IMR-90 (cell line): Measurements from ENCODE around the gene CELF6. TPM values are rescaled to one million over a fixed set of nuclear protein-coding genes. Genes with fewer than 3 reads are reported as not detected.

Experiments
- ATAC-seq: fragments of 200-7000 bp; cut with Tn5 transposase; 2 replicates; pipeline ENCODE4 v1.9.1; 2020; ENCODE audit warnings: low read depth, mild to moderate bottlenecking, moderate library complexity
- BruUV-seq: library from RNA; stranded (reverse); fragments of 400-500 nt; replicated peaks from 2 replicates; lab custom pipeline; 2021; lab: Mats Ljungman, UMichigan
- CTCF ChIA-PET: fragments of 300-600 bp; formaldehyde crosslinking; extraction: SDS; loops from one replicate; lab custom pipeline; 2021; ENCODE audit warnings: antibody characterized with exemption; lab: Yijun Ruan, JAX
- POLR2A ChIA-PET: fragments of 300-600 bp; sonication (Branson Sonifier 250); formaldehyde crosslinking; loops from one replicate; lab custom pipeline; 2022; ENCODE audit warnings: antibody characterized with exemption; ENCODE audit not compliant: unreplicated experiment; lab: Charles Lee
- DNase-seq: peaks from one replicate; pipeline ENCODE4 v3.0.0; 2013
- H2AFZ ChIP-seq: replicated peaks from 2 replicates; pipeline ENCODE3; 2013; ENCODE audit warnings: low read length, mild to moderate bottlenecking; ENCODE audit not compliant: poor library complexity
- H2AK5ac ChIP-seq: 2 replicates; pipeline ENCODE4 v1.6.1; 2013; ENCODE audit warnings: low read depth, low read length, inconsistent platforms
- H2AK9ac ChIP-seq: replicated peaks from 2 replicates; pipeline ENCODE3; 2013; ENCODE audit warnings: mild to moderate bottlenecking, low read depth, low read length, moderate library complexity; ENCODE audit not compliant: poor library complexity
- H2BK120ac ChIP-seq: 2 replicates; pipeline ENCODE4 v1.6.1; 2013; ENCODE audit warnings: low read depth, low read length, inconsistent platforms
- H2BK15ac ChIP-seq: 3 replicates; pipeline ENCODE4 v1.6.1; 2013; ENCODE audit warnings: low read depth, low read length, inconsistent platforms
- H2BK20ac ChIP-seq: 2 replicates; pipeline ENCODE4 v1.6.1; 2013; ENCODE audit warnings: low read depth, mild to moderate bottlenecking, inconsistent platforms, low read length, moderate library complexity
- H2BK5ac ChIP-seq: 2 replicates; pipeline ENCODE4 v1.6.1; 2013; ENCODE audit warnings: mild to moderate bottlenecking, low read depth, low read length, inconsistent platforms; ENCODE audit not compliant: poor library complexity, severe bottlenecking
- H3K14ac ChIP-seq: replicated peaks from 2 replicates; pipeline ENCODE4 v1.6.1; 2013; ENCODE audit warnings: low read depth, low read length, inconsistent platforms
- H3K18ac ChIP-seq: 2 replicates; pipeline ENCODE4 v1.6.1; 2013; ENCODE audit warnings: low read depth, low read length, control low read depth
- H3K23ac ChIP-seq: 2 replicates; pipeline ENCODE4 v1.6.1; 2013; ENCODE audit warnings: low read depth, low read length, inconsistent platforms
- H3K27ac ChIP-seq: 2 replicates; pipeline ENCODE4 v1.5.1; 2013; ENCODE audit warnings: mild to moderate bottlenecking, control low read depth, low read length; ENCODE audit not compliant: insufficient read depth
- H3K27me3 ChIP-seq: 2 replicates; pipeline ENCODE4 v1.6.1; 2013; ENCODE audit warnings: low read length; ENCODE audit not compliant: control insufficient read depth, insufficient read depth
- H3K36me3 ChIP-seq: 2 replicates; pipeline ENCODE4 v1.6.1; 2013; ENCODE audit warnings: low read length, mixed read lengths; ENCODE audit not compliant: control insufficient read depth, insufficient read depth
- H3K4ac ChIP-seq: 2 replicates; pipeline ENCODE4 v1.6.1; 2013; ENCODE audit warnings: low read depth, low read length, inconsistent platforms
- H3K4me1 ChIP-seq: 2 replicates; pipeline ENCODE4 v1.6.1; 2013; ENCODE audit warnings: low read length, mixed read lengths; ENCODE audit not compliant: control insufficient read depth, insufficient read depth
- H3K4me2 ChIP-seq: 2 replicates; pipeline ENCODE4 v1.6.1; 2013; ENCODE audit warnings: low read depth, mild to moderate bottlenecking, control low read depth, low read length, moderate library complexity
- H3K4me3 ChIP-seq: 2 replicates; pipeline ENCODE4 v1.5.1; 2013; ENCODE audit warnings: low read depth, mild to moderate bottlenecking, control low read depth, low read length, moderate library complexity; ENCODE audit not compliant: insufficient read depth
- H3K56ac ChIP-seq: 2 replicates; pipeline ENCODE4 v1.6.1; 2013; ENCODE audit warnings: low read length, inconsistent platforms; ENCODE audit not compliant: insufficient read depth; ENCODE audit errors: extremely low read depth
- H3K79me1 ChIP-seq, 2 experiments: 2 replicates each; pipeline ENCODE4 v1.6.1; 2013; ENCODE audit warnings: low read length in 2 of 2, inconsistent platforms in 1 of 2, low read depth in 1 of 2
- H3K9ac ChIP-seq: 2 replicates; pipeline ENCODE4 v1.6.1; 2013; ENCODE audit warnings: low read depth, low read length, control low read depth
- H3K9me1 ChIP-seq: 2 replicates; pipeline ENCODE4 v1.6.1; 2013; ENCODE audit warnings: low read length, inconsistent platforms; ENCODE audit not compliant: insufficient read depth
- H3K9me3 ChIP-seq: 2 replicates; pipeline ENCODE4 v1.6.1; 2013; ENCODE audit warnings: low read length; ENCODE audit not compliant: control insufficient read depth, insufficient read depth
- H4K20me1 ChIP-seq: 2 replicates; pipeline ENCODE4 v1.6.1; 2013; ENCODE audit warnings: low read length, inconsistent platforms; ENCODE audit not compliant: insufficient read depth
- H4K5ac ChIP-seq: 2 replicates; pipeline ENCODE4 v1.6.1; 2013; ENCODE audit warnings: mild to moderate bottlenecking, low read depth, low read length, control low read depth
- H4K8ac ChIP-seq, 2 experiments: 2 replicates each; pipeline ENCODE4 v1.6.1; 2013; ENCODE audit warnings: low read depth in 2 of 2, low read length in 2 of 2, control low read depth in 1 of 2, inconsistent platforms in 1 of 2
- H4K91ac ChIP-seq: 2 replicates; pipeline ENCODE4 v1.6.1; 2013; ENCODE audit warnings: low read depth, low read length, inconsistent platforms; ENCODE audit not compliant: insufficient read depth
- CEBPB ChIP-seq: IDR thresholded peaks from 2 replicates; pipeline ENCODE4 v1.6.1; 2012; ENCODE audit warnings: low read depth, low read length, improper control_type of control experiment
- MAFK ChIP-seq: IDR thresholded peaks from 2 replicates; pipeline ENCODE4 v1.6.1; 2012; ENCODE audit warnings: low read depth, low read length, improper control_type of control experiment
- MAZ ChIP-seq: IDR thresholded peaks from 2 replicates; pipeline ENCODE4 v1.6.1; 2012; ENCODE audit warnings: low read depth, mild to moderate bottlenecking, low read length, improper control_type of control experiment, moderate library complexity, borderline replicate concordance
- POLR2A ChIP-seq: IDR thresholded peaks from 2 replicates; pipeline ENCODE4 v1.6.1; 2012; ENCODE audit warnings: mild to moderate bottlenecking, low read depth, low read length
- RAD21 ChIP-seq: IDR thresholded peaks from 2 replicates; pipeline ENCODE4 v1.6.1; 2012; ENCODE audit warnings: low read length, improper control_type of control experiment
- RCOR1 ChIP-seq: IDR thresholded peaks from 2 replicates; pipeline ENCODE4 v1.6.1; 2012; ENCODE audit warnings: mild to moderate bottlenecking, low read length, improper control_type of control experiment; ENCODE audit not compliant: insufficient replicate concordance
- USF2 ChIP-seq: fragments of 150-350 bp; IDR thresholded peaks from 2 replicates; pipeline ENCODE4 v1.6.1; 2017; ENCODE audit warnings: mild to moderate bottlenecking, antibody characterized with exemption, low read length, low read depth
- WGBS, 2 experiments: methylation state at CpG; one replicate each; pipeline versions ENCODE4 v1.1.5 to v1.1.7; 2013; ENCODE audit warnings: missing lambda C conversion rate in 2 of 2; ENCODE audit not compliant: insufficient read length in 1 of 2; ENCODE audit errors: extremely low coverage in 2 of 2; 5-methylcytosine and 5-hydroxymethylcytosine counted together
- dilution Hi-C: fragments of 300-500 bp; cut with HindIII; formaldehyde crosslinking; loops from one replicate; pipeline ENCODE4 v1.14.3; 2018; ENCODE audit warnings: low sequenced_read_pairs; ENCODE audit not compliant: unreplicated experiment
- in situ Hi-C: fragments of 300-500 bp; cut with MboI; formaldehyde crosslinking; loops from 3 replicates; pipeline ENCODE4 v1.14.3; 2019; ENCODE audit warnings: low sequenced_read_pairs, inconsistent platforms, mixed read lengths
- intact Hi-C: fragments of 100-400 bp; cut with micrococcal nuclease; formaldehyde crosslinking; loops from 2 replicates; pipeline ENCODE4 v1.10.0; 2022
- polyA plus RNA-seq, 3 experiments: library from polyadenylated mRNA; depleted of rRNA; stranded (reverse); fragments of >200 nt; gene quantifications; 2 replicates each; pipeline ENCODE4 v1.2.3, GENCODE V29; 2012; ENCODE audit warnings: low replicate concordance in 1 of 3
- total RNA-seq: library from RNA; depleted of rRNA; stranded (reverse); fragments of >200 nt; gene quantifications from 2 replicates; pipeline ENCODE4 v1.2.3, GENCODE V29; 2012

CELF6 gene
- total and polyA plus RNA-seq, 2 of the 4 experiments (the other 2 are of a cell fraction): 0.07 TPM; not detected in 1

- Histone ChIP-seq H3K9ac (0 out of 2 replicates have a peak overlapping the region, but pooled peaks have one; percentile 12), H3K23ac (peak overlapping the region; percentile 89), H3K27ac (peak overlapping the region; percentile 74; the same call in 1 of the 2 replicates), H3K18ac (peak overlapping the region; percentile 27), H2AFZ (peak overlapping the region; percentile 1), H3K79me1 (no peaks in the 10 kb centered on the region), H3K4ac (peak overlapping the region; percentile 75), H3K4me2 (peak overlapping the region; percentile 49), H2BK5ac (peak overlapping the region; percentile 95), H2BK15ac (0 out of 3 replicates have a peak overlapping the region, but pooled peaks have one; percentile 27), H4K5ac (peak overlapping the region; percentile 19), H3K56ac (0 out of 2 replicates have a peak overlapping the region, but pooled peaks have one; percentile 65), H3K36me3 (peaks cover 5% of the 10 kb centered on the region), H2BK20ac (peak overlapping the region; percentile 79), H3K27me3 (no peaks in the 10 kb centered on the region), H3K14ac (peak overlapping the region; percentile 41; the same call in 1 of the 2 replicates), H3K9me3 (no peaks in the 10 kb centered on the region), H4K8ac (peak overlapping the region in 1 of 2 experiments; percentile 74; a peak in 2 of 4 replicates), H4K91ac (no peak overlapping the region; the same call in 1 of the 2 replicates), H3K4me1 (peaks cover 6% of the 10 kb centered on the region), H2AK5ac (peak overlapping the region; percentile 89; the same call in 1 of the 2 replicates), H3K4me3 (no peak overlapping the region), H2BK120ac (peak overlapping the region; percentile 76), H2AK9ac (no peak overlapping the region), H3K9me1 (peaks cover 4% of the 10 kb centered on the region), H4K20me1 (peaks cover 18% of the 10 kb centered on the region)
- TF ChIP-seq MAFK (no peak), CEBPB (peak; percentile 97), RAD21 (no peak), POLR2A (no peak), MAZ (0 out of 2 replicates have a peak, but pooled peaks have one; percentile 32), RCOR1 (peak; percentile 22), USF2 (no peak)
- intact Hi-C loops (loop anchor here (2.0 kb wide), 1 partner anchor 18 kb away; the partner anchor contains the start of gene CELF6), in situ Hi-C loops (no loop called here), dilution Hi-C loops (no loop called here)
- DNase-seq (peak; percentile 93), ATAC-seq (peak; percentile 83)
- WGBS, 2 experiments: 0% methylated on average over 1 of the region's 9 CpGs; no CpG with 5 or more reads in 1 of the 2 experiments
- CTCF ChIA-PET: interaction anchor here (1.5 kb wide), 1 partner anchor 26 kb away, joined by 3 read pairs; no protein-coding TSS in a partner anchor
- BruUV-seq: no TSS peak
- POLR2A ChIA-PET: no interaction called here
Measured at GRCh38 chr15:72338617-72339321, 18.8 kb upstream of the CELF6 start.
